Kidney epithelial cell (primary cell): Measurements from ENCODE around the gene BSG. TPM values are rescaled to one million over a fixed set of nuclear protein-coding genes. Genes with fewer than 3 reads are reported as not detected.
A peak's percentile ranks its signal among the peaks of the same experiment; 100 is the strongest.

Source experiments
- DNase-seq: peaks from one replicate; pipeline ENCODE4 v3.0.0-alpha.2; 2010; ENCODE audit warnings: low read depth
- H3K27me3 ChIP-seq: 2 replicates; pipeline ENCODE4 v1.6.0; 2011; ENCODE audit warnings: low read length; ENCODE audit not compliant: control insufficient read depth, insufficient read depth
- H3K36me3 ChIP-seq: 2 replicates; pipeline ENCODE4 v1.5.1; 2011; ENCODE audit warnings: low read length; ENCODE audit not compliant: control insufficient read depth, insufficient read depth
- H3K4me3 ChIP-seq: 2 replicates; pipeline ENCODE4 v1.5.1; 2011; ENCODE audit warnings: low read depth, mild to moderate bottlenecking, control low read depth, low read length
- CTCF ChIP-seq: IDR thresholded peaks from 2 replicates; pipeline ENCODE4 v1.5.1; 2011; ENCODE audit warnings: mild to moderate bottlenecking, moderate library complexity, low read length, control low read depth, inconsistent platforms; ENCODE audit not compliant: insufficient read depth, poor library complexity, severe bottlenecking
- total RNA-seq: library from RNA; depleted of rRNA; stranded (reverse); fragments of >200 nt; gene quantifications from 2 replicates; pipeline ENCODE4 v1.2.3, GENCODE V29; 2015

Gene BSG
- total RNA-seq, result 838 and 979 TPM in 2 replicates

DNA sequence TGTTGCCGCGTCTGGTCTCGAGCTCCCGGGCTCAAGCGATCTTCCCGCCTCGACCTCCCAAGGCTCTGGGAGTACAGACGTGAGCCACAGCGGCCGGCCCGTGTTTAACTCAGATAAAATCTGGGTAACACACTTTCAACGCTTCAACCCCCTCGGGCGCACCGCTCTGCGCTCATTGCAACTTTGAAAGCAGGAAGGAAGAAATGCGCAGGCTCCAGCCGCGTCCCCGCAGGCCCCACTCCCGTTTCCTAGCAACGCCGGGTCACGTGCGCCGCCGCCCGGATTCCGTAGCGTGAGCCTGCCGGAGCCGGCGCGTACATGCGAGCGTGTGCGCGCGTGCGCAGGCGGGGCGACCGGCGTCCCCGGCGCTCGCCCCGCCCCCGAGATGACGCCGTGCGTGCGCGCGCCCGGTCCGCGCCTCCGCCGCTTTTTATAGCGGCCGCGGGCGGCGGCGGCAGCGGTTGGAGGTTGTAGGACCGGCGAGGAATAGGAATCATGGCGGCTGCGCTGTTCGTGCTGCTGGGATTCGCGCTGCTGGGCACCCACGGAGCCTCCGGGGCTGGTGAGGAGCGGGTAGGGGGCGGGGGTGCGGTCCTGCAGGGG lies at the start of gene BSG:
Gene BSG, plus strand, starts transcription at position 457 of the 603 bp plus-strand sequence. Its CDS starts 39 bp downstream, at position 496.
- Histone ChIP-seq H3K36me3 (peaks cover 1% of the 10 kb centered on the region), H3K4me3 (peak within 1 kb of the TSS; percentile 83), H3K27me3 (no peaks in the 10 kb centered on the region)
- DNase-seq, result peak; percentile 80
- TF ChIP-seq CTCF, result no peak

DNA sequence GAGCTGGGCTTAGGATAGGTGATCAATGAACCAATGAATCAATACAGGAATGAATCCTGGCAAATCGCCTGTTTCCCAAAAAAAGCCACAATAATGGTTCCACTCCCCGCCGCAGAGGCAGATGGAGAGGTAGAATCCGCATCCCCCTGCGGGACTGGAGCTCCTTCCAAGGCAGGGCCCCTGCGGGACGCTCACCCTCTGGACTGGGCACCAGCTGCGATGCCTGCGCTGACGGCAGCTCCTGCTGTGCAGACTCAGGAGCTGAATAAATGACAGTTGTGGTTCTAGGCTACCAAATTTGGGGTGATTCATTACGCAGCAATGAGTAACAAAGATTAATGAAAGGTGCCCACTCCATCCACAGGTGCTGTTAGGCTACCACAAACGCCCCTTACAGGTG lies 49.7 kb upstream of the BSG start:
- no peak overlapping the region for H3K4me3 ChIP-seq
- no peaks in the 10 kb centered on the region for H3K36me3 ChIP-seq
- DNase-seq, result no peak
- no peak for TF ChIP-seq CTCF
- H3K27me3 ChIP-seq, result peaks cover 14% of the 10 kb centered on the region

DNA sequence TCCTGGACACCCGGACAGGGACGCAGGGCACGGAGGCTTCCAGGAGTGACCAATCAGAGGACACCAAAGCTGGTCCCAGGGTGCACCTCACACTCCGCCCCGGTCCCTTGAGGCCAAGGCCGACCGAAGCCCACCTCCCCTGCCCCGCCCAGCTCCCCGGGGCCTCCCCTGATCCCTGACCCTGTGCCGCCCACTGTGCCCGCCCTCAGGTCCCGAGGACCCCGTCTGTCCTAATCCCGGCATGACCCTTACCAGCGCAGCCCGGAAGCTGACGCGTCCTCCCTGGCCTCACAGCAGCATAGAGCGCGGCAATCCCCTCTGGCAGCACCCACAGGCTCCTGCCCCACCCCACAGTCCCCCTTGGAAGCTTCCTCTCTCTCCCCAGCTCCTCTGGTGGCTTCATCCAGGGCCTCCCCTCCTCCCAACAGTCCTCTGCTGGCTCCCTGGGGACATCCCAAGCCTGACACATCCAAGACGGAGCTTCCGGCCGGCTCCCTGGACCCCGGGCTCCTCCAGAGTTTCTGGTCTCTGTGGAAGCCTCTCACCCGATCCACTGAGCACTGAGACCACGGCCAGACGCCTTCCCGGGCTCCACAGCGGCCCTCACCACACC lies 48.2 kb upstream of the BSG start:
- H3K36me3 ChIP-seq, result no peaks in the 10 kb centered on the region
- no peak for DNase-seq
- no peak overlapping the region for H3K4me3 ChIP-seq
- TF ChIP-seq CTCF, result no peak
- peaks cover 14% of the 10 kb centered on the region for H3K27me3 ChIP-seq

DNA sequence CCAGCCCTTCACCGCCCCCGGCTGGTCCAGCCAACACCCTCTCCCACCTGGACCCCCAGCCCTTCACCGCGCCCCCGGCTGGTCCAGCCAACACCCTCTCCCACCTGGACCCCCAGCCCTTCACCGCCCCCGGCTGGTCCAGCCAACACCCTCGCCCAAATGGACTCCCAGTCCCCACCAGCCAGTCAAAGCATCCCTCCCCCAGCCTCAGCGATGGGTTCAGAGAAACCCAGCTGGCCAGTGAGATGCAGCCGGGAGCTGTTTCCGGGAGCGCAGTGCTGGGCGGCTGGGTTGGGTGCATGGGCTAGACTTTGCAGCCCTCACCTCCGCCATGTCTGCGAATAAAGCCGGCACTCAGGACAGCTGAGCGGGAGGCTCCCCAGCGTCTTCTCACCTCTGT lies 47.4 kb upstream of the BSG start:
- no peak for TF ChIP-seq CTCF
- DNase-seq, result no peak
- Histone ChIP-seq H3K4me3 (no peak overlapping the region), H3K27me3 (peaks cover 10% of the 10 kb centered on the region), H3K36me3 (no peaks in the 10 kb centered on the region)

- H3K36me3 ChIP-seq, result no peaks in the 10 kb centered on the region
- H3K4me3 ChIP-seq, result no peak overlapping the region
- TF ChIP-seq CTCF, result no peak
- peaks cover 10% of the 10 kb centered on the region for H3K27me3 ChIP-seq
- DNase-seq, result no peak
Observed at GRCh38 chr19:525857-526419, 46.5 kb upstream of the BSG start.
